Putamen (tissue), 1 donor: ENCODE results near the gene ALPI.
"Not testable (repeated sequence)": the region's sequence is repeated elsewhere in the genome, so short reads cannot be mapped to it uniquely, and the experiment has no call there.

Source experiments
- DNase-seq: peaks from one replicate; pipeline ENCODE4 v3.0.0-alpha.2; 2016; ENCODE audit warnings: low spot score

Gene ALPI

GRCh38 chr2:232441922-232442321 lies 14.0 kb upstream of the ALPI start:
- DNase-seq = not testable (repeated sequence)

DNA sequence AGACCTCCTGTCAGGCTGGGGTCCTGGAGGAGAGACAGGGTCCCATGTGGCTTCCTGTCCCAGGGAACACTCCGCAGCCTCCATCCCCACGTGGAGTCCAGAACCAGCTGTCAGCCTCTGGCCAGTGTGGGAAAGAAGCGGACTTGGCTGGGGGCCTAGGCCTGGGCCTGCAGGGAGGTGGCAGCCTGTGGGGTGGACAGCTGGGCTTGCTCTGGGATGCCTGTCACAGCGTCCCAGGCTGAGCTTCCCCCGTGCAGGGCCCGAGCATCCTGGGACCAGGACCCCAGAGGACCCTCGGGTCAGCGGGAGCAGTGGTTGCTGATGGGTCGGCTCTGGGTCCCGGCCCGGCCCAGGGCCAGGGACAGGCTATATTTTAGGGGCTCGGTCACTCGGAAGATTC lies 13.5 kb upstream of the ALPI start:
- not testable (repeated sequence) for DNase-seq

- DNase-seq = not testable (repeated sequence)
Measured at GRCh38 chr2:232443047-232443446, 12.9 kb upstream of the ALPI start.

- DNase-seq = not testable (repeated sequence)
Measured at GRCh38 chr2:232443669-232444408, 12.1 kb upstream of the ALPI start.

GRCh38 chr2:232444409-232445148 lies 11.4 kb upstream of the ALPI start:
- DNase-seq = no peak

GRCh38 chr2:232445149-232445885 lies 10.6 kb upstream of the ALPI start:
- DNase-seq = not testable (repeated sequence)

DNA sequence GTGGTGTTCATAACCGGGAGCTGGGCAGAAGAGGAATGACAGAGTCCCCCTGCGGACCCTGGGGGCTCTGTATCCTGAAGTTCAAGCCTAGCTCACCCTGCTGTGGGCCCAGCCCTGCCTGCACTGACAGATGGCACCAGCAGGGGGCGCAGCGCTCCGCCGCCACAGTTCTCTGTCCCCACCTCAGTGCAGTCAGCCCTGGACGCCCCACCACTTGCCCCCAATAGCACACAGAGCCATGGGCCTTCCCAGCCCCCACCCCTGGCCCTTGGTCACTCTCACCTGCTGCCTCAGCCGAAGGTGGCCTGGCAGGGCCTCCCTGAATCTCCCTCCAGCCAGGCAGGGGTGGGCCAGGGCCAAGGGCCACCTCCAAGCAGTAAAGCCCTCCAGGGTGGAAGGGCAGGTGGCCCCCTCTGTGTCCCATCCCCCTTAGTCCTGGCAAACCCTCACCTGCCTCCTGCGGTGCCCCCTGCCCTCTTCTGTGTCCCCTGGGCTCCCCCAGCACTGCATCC lies 9.6 kb upstream of the ALPI start:
- DNase-seq = not testable (repeated sequence)

- DNase-seq = no peak
Measured at GRCh38 chr2:232447091-232447620, 8.8 kb upstream of the ALPI start.

DNA sequence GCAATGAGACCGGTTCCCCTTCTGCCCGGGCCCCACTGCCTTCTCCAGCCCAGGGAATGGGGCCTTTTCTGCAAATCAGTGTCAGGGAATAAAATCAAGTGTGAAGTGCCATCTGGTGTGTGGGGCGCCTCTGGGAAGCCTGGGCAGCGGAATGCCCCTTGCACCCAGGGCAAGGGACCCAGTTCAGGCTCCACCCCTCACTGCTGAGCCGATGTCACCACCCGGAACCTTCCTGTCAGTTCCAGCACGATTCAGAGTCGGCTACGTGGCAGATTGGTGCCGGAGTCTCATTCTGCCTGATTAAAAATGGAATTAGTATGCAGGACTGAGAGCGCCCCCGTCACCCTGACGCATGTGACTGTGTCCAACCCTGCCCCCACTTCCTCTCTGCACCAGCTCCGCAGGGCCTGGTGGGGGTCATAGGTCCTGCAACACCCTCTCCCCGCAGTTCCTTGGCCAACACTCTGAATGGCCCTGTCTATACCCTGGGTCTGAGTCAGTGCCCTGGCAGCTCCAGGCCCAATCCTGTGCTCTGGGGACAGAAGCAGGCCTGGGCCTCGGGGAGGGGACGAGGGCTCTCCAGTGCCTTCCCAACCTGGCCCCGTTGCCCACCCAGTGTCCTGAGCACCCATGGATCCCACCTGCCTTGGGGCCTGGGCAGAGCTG lies 8.2 kb upstream of the ALPI start:
- DNase-seq = peak; percentile 48

DNA sequence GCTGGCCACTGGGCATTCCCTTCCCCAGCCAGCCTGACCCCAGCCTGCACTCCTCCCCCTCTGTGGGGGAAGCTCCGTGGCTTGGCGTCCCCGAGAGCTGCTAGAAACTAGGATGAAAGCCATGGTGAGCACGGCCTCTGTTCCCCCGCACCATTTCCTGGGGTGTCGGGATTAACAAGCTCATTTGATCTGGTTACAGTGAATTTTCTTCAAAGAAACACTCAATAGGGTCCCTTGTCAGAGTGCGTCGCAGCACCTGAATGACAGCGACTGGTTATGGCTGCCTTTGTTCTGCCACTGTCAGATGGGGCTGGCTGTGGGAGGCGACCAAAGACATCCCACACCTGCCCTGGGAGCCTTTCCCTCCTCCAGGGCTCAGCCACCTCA lies 7.7 kb upstream of the ALPI start:
- no peak for DNase-seq

GRCh38 chr2:232449964-232450363 lies 6.0 kb upstream of the ALPI start:
- DNase-seq = no peak

- DNase-seq = not testable (repeated sequence)
Measured at GRCh38 chr2:232451645-232452044, 4.3 kb upstream of the ALPI start.

- no peak for DNase-seq
Measured at GRCh38 chr2:232454630-232455029, 1.3 kb upstream of the ALPI start.

GRCh38 chr2:232456296-232457120 lies 555 bp downstream of the ALPI start:
- no peak for DNase-seq

DNA sequence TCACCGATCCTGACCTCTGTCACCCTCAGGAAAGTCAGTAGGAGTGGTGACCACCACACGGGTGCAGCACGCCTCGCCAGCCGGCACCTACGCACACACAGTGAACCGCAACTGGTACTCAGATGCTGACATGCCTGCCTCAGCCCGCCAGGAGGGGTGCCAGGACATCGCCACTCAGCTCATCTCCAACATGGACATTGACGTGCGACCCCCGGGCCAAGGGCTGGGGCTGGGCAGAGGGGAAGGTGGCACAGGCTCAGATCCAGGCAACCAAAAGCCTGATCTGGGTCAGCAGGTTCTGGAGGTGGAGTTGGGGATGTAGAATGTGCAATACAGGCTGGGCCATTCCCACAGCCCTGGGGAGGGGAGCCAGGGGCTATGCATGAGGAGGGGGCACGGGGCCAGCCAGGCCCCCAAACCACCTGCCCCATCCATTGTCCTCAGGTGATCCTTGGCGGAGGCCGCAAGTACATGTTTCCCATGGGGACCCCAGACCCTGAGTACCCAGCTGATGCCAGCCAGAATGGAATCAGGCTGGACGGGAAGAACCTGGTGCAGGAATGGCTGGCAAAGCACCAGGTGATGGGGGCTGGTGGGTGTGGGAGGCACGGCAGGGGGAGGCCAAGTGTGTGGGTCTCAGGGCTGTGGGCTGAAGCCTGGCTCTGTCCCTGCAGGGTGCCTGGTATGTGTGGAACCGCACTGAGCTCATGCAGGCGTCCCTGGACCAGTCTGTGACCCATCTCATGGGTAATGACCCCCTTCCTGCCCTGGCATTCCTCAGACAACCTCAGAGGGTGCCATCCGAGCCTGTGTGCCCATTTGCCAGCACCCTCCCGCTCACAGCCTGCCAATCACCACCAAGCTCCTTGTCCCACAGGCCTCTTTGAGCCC lies 1.4 kb downstream of the ALPI start:
- no peak for DNase-seq

GRCh38 chr2:232458051-232458660 lies 2.2 kb downstream of the ALPI start:
- DNase-seq = no peak

DNA sequence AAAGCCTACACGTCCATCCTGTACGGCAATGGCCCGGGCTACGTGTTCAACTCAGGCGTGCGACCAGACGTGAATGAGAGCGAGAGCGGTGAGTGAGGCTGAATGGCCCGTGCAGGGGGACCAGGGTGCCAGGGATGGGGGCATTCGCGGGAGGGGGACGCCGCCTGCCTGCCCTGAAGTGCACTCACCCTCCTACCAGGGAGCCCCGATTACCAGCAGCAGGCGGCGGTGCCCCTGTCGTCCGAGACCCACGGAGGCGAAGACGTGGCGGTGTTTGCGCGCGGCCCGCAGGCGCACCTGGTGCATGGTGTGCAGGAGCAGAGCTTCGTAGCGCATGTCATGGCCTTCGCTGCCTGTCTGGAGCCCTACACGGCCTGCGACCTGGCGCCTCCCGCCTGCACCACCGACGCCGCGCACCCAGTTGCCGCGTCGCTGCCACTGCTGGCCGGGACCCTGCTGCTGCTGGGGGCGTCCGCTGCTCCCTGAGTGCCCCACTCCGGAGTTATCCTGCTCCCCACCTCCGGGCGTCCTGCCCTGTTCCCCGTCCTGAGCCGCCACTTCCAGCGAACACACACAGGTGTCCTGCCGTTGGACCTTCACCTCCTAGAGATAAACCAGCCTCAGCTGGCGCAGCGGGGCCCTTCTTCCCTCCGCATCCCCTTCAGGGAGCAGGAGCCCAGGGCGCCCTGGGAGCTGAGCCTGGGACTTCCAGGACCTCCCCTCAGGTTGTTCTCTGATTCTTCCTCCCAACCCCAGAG lies 2.9 kb downstream of the ALPI start:
- no peak for DNase-seq

DNA sequence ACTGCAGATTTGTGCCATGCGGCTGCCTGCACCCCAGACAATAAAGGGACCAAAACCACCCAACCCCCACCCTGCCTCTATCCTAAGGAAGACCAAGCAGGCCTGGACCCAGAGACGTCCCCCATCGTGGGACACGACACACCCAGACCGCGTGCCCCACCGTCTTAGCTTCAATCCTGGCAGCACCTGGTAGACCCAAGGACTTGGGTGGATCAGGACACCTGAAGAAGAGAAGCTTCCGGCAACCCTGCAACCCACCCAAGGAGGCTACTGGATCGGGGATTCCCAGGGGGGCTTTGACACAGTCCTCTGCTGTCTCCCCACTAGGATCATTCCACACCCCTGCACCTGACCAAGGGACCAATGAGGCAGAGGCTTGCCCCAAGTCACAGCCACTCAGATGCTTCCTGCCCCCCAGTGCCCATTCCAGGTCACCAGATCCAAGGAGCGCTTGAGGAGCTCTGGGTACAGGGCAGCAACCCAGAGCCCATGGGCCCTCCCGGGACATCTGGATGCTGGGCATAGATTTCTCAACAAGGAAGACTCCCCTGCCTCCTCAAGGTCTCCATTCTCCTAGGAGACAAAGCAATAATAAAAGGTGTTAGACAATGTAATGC lies 3.6 kb downstream of the ALPI start:
- DNase-seq = no peak
